GM21786 (cell line): ENCODE data around the gene NIPAL4.
"Not testable (repeated sequence)": the region's sequence is repeated elsewhere in the genome, so short reads cannot be mapped to it uniquely, and the experiment has no call there.

Experiments
- ATAC-seq: cut with Tn5 transposase; IDR thresholded peaks from one replicate; pipeline ENCODE4 v1.9.1; 2021; ENCODE audit not compliant: unreplicated experiment

Gene NIPAL4

DNA sequence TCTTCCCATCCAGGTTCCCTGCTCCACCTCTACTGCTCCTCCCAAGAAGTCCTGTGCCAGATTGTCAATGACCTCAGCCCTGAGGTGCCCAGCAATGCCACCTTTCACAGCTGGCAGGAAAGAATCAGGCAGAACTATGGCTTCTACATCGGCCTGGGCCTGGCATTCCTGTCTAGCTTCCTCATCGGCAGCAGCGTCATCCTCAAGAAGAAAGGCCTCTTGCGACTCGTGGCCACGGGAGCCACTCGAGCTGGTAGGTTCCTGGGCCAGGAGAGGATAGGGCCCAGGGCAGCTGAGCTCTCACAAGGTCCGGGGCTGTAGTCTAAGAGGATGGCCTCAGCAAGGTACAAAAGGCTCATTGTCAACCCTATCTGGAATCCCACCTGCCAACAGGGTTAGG, 3.1 kb downstream of the NIPAL4 start:
- no peak for ATAC-seq

DNA sequence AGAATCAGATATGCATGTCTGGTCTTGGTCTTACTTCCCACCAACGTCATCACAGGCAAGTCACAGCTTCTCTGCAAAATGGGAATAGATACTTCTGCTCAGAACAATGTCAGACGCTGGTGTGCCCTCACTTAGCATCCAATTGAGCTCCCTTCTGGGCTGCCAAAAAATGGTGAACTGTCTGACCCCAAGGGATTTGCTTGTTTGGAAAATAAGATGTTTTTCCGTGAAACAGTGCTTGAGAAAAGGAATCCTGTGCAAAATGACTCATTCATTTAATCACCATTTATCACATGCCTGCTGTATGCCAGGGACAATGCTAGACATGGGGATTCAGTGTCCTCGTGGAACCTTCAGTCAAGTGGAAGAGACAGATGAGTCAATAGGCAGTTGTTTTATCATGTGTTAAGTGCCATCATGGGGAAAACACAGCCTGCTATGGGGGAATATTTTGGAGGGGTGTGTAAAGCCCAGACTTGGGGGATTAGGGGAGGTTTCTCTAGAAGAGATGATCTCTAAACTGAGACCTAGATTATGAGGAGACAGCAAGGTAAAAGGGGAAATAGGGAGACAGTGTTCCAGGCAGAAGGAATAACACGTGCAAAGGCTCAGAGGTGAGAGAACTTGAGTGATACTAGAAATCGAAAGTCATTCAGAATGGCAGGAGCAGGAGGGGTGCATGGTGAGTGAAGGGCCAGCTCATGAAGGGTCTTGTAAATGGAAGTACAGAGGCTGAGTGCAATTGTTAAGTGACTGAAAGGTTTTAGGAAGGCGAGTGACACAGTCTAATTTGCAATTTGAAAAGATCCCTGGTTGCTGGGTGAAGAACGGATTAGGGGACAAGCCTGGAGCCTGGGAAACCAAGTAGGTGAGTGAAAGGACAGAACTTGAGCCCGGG, 3.9 kb downstream of the NIPAL4 start:
- ATAC-seq, result peak; percentile 9

DNA sequence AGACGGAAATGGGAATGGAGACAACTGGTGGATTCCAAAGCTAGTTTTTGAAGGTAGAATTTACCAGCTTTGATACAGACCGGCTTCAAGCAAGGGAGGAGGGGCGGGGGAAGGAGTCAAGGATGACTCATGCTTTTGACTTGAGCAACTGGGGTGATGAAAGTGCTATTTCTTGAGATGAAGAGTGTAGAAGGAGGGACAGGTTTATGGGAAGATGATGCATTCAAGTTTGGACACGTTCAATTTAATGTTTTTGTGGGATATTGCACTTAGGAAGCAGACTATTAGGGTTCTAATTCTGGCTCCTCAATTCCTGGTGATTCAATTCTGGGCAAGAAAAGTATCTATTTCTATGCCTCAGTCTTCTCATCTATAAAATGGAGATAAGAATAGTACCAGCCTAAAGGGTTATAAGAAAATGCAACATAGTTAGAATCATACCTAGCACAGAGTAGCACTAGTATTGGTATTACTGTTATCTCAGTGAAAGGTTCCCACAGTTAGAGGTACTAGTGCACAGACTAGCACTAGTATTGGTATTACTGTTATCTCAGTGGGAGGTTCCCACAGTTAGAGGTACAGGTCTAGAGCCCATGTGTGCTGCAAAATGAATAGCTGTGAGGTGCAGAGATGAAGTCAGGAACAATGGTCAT, 4.6 kb downstream of the NIPAL4 start:
- peak; percentile 69 for ATAC-seq

DNA sequence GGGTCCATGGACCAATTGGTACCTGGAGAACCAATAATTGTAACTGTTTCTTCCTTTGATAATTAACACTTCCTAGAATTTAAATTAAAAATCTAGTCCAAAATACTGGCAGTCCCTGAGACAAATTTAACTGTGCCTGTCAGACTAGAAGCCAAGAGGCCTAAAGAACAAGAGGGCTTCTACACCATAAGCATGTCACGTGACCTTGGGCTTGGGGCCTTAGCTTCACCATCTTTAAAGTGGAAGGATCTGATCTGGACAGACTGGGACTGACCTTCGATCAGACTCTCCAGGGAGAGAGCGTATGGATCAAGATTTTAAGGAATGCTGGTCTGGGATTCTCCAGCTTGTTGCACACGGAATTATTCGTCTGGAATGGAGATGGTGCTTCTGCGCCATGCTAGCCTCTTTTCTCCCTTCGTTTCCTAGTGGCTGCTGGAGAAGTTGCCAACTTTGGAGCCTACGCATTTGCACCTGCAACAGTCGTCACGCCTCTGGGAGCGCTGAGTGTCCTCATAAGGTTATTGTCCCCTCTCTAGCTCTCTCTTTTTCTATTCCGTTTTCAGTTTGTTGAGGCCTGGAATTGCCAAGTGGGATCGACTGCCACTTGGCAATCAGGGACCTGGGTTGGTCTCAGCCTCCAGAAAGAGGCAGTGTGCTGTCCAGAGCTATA, 8.4 kb downstream of the NIPAL4 start:
- no peak for ATAC-seq

DNA sequence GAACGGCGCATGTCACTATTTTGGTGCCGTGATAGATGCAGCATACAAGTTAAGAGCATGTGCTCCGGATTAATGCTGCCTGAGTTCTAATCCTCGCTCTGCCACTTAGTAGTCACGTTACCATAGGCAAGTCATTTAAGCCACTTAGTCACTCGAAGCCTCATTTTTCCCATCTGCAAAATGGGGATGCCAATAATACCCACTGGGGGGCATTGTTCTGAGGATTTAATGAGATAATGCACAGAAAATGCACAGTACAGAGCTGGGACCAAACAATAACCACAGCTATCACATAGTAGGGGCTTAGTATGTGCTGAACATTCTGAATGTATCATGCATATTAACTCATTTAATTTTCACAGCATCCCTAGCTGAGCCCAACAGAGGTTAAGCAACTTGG, 9.1 kb downstream of the NIPAL4 start:
- no peak for ATAC-seq

DNA sequence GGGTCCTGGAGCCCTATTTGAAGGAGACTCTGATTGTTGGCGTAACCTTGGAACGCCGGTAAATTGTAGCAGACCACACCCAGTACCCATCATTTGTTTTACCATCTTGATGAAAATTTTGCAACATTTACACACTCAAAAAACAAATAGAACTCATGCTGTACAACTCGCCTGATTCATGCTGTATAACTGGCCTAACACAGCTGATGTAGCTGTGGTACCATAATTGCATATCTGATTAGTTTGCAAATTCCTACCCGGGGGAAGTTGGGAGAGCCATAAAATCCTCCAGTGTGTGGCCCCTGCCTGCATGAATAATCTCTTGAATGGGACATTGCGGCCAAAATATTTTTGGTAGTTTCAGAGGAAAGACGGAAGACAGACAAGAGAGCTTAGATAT, 9.7 kb downstream of the NIPAL4 start:
- ATAC-seq, result no peak

DNA sequence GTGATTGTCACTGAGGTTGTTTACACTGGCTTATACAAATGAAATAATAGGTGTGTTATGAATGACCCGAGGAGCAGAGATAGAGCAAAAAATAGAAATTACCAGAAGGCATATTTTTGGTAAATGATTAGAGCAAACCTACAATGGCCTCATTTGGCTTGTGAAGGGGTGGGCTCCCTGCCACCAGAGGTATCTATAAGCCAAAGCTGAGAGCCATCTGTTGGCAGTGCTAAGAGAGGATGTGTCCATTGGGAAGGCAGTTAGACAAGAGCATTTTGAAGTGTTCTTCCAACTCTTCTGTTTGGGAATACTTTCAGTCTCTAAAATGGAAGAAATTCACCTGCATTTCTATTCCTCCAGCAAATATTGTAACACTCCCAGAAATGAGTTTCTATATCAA, 10.6 kb downstream of the NIPAL4 start:
- no peak for ATAC-seq

DNA sequence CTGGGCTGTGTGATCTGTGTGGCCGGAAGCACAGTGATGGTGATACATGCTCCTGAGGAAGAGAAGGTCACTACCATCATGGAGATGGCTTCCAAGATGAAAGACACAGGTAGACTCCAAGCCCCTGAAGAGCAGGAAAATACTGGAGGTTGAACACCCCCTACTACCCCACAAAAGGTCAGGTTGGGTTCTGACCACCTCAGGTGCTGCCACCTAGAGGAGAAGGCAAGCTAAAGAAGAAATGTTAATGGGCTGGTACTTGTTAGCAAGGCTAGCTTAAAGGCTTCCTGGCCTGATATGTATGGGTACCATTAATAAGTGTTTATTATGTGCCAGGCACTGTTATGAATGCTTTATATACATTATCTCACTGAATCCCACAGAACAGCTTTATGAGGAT, 11.7 kb downstream of the NIPAL4 start:
- no peak for ATAC-seq

DNA sequence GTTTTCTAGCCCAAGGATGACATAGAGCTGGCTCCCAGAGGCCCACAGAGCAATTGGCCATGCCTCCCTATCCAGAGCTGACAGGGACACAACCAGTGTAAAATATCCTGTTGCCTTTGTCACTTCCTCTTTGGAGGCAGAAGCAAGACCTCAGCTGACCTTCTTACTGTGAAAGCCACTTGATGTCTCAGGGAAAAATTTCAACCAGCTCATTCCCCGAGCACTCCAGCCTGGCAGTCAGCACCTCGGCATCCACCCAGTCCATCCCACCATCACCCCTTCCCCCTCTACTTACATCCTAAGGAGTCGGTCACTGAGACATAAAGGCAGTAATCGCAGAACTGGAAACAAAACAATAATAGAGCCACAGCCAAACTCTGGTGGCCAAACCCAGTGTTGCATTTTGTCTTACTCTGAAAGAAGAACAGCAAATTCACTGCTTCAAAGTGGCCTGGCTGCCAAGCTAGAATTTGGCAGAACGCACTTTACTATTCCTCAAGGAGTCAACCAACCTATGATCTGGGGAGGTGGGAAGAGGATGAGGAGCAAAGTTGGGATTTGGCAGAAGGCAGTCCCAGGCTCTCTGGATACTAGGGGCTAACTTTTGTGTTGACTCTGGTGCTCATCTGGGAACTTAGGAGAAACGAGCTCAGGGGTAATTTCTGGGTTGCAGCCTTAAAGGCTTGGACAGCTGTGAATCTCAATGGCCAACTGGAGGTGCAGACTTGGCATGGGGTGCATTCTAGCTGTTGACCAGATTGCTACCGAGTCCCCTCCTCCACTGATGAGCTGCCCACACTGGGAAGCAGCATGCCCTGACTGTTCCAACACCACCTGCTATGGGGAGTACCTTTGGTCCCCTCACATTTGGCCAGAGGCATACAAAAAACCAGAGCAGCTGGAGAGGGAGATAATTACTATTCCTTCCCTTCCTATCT, 13.6 kb downstream of the NIPAL4 start:
- ATAC-seq, result no peak

DNA sequence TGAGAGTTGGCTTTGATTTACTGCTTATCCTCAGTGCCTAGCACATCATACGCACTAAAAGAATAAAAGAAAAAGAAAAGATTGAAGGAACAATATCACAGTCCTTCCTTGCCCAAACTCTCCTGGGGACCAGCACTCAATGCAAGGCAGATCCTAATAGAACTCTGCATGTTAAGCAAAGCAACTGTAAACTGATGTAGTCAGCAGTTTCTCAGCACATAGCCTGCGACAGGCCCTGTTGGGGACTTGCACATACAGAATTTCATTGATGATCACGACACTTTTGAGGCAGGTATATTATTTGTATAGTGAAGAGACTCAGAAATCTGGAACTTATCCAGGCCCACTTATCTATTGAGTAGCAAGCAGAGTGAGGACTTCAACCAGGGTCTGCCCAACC, 15.4 kb downstream of the NIPAL4 start:
- no peak for ATAC-seq

DNA sequence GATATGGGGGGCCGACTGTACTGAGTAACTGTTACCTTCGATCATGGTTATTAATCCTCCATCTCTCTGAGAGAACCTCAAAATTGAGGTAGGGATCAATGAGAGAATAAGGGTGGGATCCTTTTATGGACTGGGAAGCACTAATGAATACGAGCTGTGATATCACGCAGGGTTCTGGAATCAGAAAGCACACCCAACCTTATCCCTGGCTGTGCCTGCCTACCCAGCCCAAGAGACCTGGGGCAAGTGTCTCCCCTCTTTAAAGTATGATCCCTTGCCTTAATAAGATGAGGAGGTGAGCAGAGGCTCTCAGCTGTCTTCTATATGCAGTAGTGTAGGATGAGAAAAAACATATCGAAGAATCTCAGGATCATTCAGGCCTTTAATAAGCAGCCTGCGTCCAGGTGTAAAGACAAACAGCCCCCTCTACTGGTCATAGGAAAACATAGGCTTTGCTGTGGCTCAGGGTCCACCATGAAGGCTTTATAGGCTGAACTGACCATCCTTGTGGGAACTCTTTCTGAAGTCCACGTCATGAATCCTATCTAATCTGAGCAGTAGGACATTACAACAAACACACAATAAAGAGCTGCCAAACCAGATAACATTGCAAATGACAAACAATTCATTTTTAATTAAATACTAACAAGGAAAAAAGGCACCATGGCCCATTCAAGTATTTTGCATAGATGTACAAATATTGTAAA, 16.8 kb downstream of the NIPAL4 start:
- peak; percentile 81 for ATAC-seq

DNA sequence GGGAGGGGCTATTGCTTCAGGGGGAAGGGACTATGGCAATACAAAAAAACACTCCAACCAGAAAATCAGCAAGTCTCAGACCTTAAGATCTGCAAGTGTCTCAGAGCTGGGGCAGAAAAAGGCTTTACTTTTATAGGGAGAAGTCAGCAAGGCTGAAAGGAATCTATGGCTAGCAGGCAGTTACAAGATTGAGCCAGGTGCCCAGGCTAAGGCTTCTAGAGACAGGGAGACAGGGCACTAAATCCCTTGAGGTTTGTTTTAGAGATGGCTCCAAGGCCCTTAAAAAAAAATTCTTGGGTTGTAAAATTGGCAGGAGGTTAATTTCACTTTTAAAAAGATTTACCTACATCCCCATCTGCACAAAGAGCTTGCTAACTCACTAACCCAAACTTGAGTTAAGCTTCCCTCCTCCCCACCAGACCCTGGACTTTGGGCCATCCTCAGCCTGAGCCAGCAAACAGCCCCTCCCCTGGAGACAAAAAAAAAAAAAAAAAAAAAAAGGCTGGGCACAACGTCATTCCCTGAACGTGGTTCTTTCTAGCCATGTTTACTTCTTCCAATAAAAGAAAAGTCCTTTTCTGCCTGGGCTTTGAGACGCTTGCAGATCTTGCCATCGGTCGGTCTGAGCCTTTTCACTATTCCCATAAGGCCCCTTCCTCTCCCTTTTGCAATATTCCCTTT, 17.9 kb downstream of the NIPAL4 start:
- ATAC-seq, result no peak

DNA sequence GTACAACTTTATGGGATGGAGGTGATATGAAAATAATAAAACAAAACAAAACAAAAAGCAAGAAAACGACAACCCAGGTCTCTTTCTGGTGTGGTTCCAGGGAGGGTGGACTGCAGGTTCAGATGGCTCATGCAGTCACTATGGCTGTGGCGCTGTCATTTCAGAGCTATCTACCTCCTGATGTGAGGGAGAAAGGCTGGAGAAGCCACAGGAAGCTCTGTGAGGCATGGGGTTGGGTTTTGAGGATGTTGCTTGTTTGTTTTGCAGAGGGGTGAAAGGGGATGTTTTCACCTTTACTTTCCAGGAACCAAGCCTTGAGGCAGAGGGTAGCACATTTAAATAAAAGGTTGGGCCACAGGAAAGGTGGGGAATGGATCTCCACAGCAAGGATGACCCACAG, 18.7 kb downstream of the NIPAL4 start:
- no peak for ATAC-seq

DNA sequence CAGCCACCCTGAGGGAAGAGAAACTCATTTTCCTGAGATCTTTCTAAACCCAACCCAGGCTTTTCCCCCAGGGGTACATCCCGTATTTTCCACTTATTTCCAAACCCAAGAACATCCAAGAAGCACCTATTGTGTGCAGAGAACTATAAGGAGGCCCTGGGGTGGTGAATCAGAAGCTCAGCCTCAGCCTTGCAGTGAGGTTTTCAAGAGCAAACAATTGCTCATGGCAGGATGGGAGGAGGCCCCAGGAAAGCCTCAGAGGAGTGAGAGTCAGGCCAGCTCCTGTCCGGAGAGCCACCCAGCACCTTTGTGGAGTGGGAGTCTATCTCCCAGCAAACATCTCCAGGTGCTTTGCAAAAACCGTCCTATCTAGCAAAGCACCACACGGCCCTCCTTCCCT, 19.2 kb downstream of the NIPAL4 start:
- no peak for ATAC-seq

DNA sequence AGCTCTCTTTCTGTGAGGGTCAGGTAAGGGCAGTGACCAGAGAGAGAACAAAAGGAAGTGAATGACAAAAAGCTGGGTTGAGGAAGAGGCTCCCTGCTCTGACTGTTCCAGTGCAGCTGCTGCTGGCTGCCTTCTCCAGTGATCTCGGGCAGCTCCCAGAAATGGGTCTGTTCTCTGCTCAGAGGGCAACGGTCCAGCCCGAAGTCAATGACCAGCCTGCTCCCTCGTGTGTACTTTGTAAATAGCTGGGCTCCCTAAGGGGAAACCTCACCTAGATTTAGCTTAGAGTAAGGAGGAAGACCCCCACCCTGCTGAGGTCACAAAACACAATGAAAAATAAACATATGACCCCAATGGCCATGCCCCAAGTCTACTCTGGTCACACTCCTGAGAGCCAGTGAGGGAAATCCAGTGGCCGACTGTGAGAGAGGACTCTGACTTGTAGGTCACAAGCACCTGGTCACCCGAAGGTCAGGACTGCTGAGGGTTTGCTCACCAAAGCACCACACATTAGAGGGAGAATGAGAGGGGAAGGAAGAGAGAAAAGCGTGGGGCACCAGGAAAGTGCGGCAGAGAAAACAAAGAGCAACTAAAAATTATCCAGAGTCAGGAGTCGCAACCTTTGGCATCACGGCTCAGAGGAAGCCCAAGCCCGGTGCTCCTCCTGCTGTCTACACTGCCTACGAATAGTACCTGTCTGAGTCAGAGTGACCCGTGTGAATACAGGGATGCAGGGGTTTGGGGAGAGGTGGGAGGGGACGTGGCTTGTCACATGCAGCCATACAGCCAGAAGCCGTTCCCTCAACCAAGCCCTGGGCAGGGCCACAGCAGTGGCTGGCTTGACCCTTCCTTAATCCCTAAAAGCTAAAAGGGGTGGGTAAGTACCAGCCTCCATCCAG, 19.8 kb downstream of the NIPAL4 start:
- ATAC-seq, result no peak

DNA sequence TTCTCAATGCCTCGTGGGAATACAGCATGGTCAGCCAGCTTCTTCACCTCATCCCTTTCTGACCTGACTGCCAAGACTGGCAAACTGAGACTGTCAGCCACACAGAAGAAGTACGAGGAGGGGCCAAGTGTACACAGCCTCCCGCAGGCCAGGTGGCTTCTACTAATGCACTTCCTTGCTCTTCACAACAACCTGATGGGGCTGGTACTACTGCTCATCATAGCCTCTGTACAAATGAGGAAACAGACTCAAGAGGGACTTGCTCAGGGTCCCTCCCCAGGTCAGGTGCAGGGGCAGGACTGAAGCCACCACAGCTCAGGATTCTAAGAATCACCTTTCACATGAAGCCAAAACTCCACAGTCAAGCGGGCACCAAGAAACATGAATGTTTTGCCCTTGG, 21.3 kb downstream of the NIPAL4 start:
- no peak for ATAC-seq

DNA sequence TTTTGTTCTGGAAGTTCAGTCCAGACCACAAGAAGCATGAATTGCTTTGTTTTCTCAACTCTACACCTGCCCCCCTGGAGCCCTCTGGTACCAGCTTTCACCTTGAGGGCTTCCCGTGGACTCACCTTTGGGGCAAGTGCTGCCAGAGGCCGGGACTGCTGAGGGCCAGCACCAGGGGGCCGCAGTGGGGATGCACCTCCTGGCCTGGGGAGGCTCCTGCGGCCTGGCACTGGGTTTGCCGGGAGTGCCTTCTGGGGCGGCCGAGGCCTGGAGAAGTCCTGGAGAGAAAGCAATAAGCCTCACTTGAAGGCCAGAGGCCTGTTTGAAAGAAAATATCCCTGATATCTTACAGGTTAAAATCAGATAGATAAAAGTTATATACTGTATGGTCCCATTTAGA, 21.7 kb downstream of the NIPAL4 start:
- ATAC-seq, result no peak

DNA sequence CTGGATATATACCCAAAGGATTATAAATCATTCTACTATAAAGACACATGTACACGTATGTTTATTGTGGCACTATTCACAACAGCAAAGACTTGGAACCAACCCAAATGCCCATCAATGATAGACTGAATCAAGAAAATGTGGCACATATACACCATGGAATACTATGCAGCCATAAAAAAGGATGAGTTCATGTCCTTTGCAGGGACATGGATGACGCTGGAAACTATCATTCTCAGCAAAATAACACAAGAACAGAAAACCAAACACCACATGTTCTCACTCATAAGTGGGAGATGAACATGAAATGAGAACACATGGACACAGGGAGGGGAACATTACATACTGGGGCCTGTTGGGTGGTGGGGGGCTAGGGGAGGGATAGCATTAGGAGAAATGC, 22.7 kb downstream of the NIPAL4 start:
- not testable (repeated sequence) for ATAC-seq

DNA sequence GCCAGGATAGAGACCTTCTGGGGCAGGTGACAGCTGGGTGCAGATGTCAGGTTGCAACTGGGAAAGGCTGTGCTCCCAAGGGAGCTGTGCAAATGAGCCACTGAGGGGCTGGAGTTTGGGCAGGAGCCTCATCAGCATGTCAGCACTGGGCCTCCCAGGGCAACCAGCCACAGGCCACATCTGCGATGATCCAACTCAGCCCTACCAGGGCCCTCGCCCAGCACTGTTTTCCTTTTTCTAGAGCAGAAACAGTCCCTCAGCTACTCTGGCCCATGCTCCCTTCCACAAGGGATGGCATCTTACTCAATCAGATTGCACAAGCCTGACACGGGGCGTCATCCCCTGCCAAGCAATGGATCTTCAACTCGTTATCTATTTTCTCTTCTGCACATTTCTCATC, 24.8 kb downstream of the NIPAL4 start:
- ATAC-seq, result no peak
